ENCODE results near the gene MEGF11. TPM values are rescaled to one million over a fixed set of nuclear protein-coding genes. Genes with fewer than 3 reads are reported as not detected.
"Not testable (repeated sequence)": the region's sequence is repeated elsewhere in the genome, so short reads cannot be mapped to it uniquely, and the experiment has no call there.

MEGF11 gene
- total and polyA plus RNA-seq, 9 donors, result 0.04 to 11.4 (median 0.40) TPM; not detected in 2

DNA sequence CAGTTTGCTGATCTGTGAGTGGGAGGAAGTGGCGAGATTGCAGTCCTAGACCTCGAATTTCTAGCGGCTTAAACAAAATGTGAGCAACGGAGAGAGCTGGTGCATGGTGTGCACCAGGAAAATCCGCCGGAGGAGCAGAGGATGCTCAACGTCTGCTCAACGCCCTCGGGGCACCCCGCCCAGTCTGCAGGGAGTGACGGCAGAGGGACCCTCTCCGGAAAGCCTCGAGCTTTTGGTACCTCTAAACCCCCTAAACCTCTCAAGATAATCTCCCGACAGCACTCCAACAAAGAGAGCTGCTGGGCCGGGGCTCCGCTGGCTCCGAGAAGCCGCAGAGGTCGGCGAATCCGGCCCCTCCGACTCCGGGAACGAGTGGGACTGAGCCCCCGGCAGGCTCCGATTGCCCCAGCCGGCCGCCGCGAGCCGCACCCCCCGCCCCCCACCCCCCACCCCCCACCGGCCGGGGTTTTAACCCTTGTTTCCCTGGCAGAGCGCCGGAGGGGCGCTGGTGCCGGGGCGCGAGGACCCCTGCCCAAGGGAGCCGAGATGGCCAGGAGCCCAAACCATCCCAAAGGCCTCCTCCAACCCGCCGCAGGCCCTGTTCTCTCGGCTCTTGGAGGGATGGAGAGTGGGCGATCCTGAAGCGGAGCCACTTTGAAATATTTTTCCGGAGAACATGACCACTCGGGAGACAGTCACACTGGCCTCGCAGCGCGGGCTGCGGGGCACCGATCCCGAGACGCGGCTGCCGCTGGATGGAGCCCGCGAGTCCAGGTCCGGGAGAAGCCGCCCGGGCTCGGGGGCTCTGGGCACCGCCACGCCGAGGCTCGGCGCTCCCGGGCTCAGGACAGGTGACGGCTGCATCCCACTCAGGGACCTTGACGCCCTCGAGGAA lies 1.5 kb downstream of the MEGF11 start:
- intact Hi-C loops (cut with DNase I), result loop anchor here in 2 of 4 donors (2.0 to 5.0 kb wide), 2 partner anchors 35 to 615 kb away; no protein-coding TSS in a partner anchor
- TF ChIP-seq, protein P1, sequence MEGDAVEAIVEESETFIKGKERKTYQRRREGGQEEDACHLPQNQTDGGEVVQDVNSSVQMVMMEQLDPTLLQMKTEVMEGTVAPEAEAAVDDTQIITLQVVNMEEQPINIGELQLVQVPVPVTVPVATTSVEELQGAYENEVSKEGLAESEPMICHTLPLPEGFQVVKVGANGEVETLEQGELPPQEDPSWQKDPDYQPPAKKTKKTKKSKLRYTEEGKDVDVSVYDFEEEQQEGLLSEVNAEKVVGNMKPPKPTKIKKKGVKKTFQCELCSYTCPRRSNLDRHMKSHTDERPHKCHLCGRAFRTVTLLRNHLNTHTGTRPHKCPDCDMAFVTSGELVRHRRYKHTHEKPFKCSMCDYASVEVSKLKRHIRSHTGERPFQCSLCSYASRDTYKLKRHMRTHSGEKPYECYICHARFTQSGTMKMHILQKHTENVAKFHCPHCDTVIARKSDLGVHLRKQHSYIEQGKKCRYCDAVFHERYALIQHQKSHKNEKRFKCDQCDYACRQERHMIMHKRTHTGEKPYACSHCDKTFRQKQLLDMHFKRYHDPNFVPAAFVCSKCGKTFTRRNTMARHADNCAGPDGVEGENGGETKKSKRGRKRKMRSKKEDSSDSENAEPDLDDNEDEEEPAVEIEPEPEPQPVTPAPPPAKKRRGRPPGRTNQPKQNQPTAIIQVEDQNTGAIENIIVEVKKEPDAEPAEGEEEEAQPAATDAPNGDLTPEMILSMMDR (IDR thresholded peaks at IDR 0.05), result peak; percentile 28 to 41 (median 36)
- TF ChIP-seq POLR2A (IDR thresholded peaks at IDR 0.05) (no peak), EP300 (IDR thresholded peaks at IDR 0.05) (no peak)
- Histone ChIP-seq H3K36me3 (no peaks in the 10 kb centered on the region), H3K4me3 (peak overlapping the region; percentile 48), H3K4me1 (ENCODE audit: insufficient read depth) (peaks cover 5% of the 10 kb centered on the region), H3K9me3 (no peaks in the 10 kb centered on the region), H3K27me3 (no peaks in the 10 kb centered on the region), H3K27ac (no peak overlapping the region)
- WGBS, 3 donors, result 4 to 7% (median 6%) methylated on average over 54 to 72 of the region's 72 CpGs
- DNase-seq, result peak; percentile 25 to 75 (median 53)

DNA sequence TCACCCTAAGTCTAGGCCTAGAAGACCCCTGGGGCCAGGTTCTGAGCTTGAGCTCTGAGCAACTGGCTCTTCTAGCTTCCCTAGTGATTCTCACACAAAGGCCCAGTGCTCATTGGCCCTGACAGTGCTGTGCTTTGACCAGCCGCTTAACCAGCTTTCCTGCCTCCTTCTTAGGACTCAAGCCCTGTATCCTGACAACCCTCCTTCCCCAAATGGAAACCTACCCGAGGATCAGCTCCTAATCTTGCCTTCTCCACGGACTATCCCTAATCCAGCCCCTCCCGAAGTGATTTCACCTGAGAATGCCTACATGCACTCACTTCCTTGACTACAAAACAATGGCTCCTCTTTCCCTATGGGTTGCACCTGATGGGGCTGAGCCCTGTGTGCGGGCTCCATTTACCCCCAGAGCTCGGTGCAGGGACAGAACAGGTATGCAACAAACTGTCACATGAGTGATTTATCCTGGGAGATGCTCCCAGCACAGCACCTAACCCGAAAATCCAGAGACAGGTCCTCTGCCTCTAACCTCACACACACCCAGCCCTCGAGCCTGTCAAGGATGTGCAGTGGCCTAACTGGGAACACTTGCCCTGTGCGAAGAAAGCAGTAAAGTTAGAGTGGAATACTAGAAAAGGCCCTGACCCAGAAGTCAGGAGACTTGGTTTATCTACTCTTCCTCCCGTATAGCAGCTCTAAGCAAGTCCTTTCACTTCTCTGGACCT lies 2.3 kb downstream of the MEGF11 start:
- WGBS, 3 donors, result 74 to 79% (median 78%) methylated on average over 10 of the region's 10 CpGs
- TF ChIP-seq EP300 (IDR thresholded peaks at IDR 0.05), result no peak
- TF ChIP-seq POLR2A (IDR thresholded peaks at IDR 0.05), result no peak
- TF ChIP-seq, protein P1 (IDR thresholded peaks at IDR 0.05), result no peak
- no peaks in the 10 kb centered on the region for H3K27me3 ChIP-seq
- DNase-seq, result no peak
- peaks cover 5% of the 10 kb centered on the region for H3K4me1 ChIP-seq (ENCODE audit: insufficient read depth)
- intact Hi-C loops (cut with DNase I), result loop anchor here in 1 of 4 donors (5.0 kb wide), 1 partner anchor 614 kb away; no protein-coding TSS in a partner anchor
- H3K27ac ChIP-seq, result no peak overlapping the region
- H3K9me3 ChIP-seq, result no peaks in the 10 kb centered on the region
- no peak overlapping the region for H3K4me3 ChIP-seq
- H3K36me3 ChIP-seq, result no peaks in the 10 kb centered on the region

DNA sequence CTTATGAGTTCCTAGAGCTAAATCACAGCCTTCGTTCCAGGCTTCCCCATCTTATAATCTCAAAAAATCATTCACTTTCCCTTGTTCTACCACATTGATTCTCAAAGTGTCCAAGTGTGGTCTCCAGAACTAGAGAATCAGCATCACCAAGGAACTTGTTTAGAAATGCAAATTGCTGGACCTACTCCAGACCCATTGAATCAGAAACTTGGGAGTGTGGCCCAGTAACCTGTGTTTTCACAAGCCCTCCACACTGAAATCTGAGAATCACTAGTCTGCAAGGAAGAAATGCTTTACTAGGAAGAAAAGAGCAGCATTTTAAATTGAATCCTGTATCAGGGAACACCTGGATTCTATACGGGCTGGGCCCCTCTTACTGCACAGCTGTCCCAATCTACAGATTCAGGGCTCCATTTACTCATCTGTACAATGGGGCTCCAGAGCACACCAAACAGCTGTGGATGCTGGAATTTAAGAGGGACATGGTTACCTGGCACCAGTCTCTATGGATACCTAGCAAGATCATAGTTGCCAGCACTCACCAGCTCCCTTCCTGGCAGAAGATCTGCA lies 3.9 kb downstream of the MEGF11 start:
- TF ChIP-seq, protein P1 (IDR thresholded peaks at IDR 0.05), result no peak
- H3K27ac ChIP-seq, result no peak overlapping the region
- no peaks in the 10 kb centered on the region for H3K36me3 ChIP-seq
- DNase-seq, result no peak
- intact Hi-C loops (cut with DNase I), result loop anchor here in 1 of 4 donors (5.0 kb wide), 1 partner anchor 612 kb away; no protein-coding TSS in a partner anchor
- no peaks in the 10 kb centered on the region for H3K27me3 ChIP-seq
- WGBS, 3 donors, result 78 to 90% (median 81%) methylated on average over 2 of the region's 2 CpGs
- H3K4me3 ChIP-seq, result no peak overlapping the region
- peaks cover 5% of the 10 kb centered on the region for H3K4me1 ChIP-seq (ENCODE audit: insufficient read depth)
- H3K9me3 ChIP-seq, result no peaks in the 10 kb centered on the region

- Histone ChIP-seq H3K36me3 (no peaks in the 10 kb centered on the region), H3K4me3 (no peak overlapping the region), H3K9me3 (no peaks in the 10 kb centered on the region), H3K4me1 (ENCODE audit: insufficient read depth) (no peaks in the 10 kb centered on the region), H3K27ac (no peak overlapping the region), H3K27me3 (no peaks in the 10 kb centered on the region)
- 73 to 84% (median 83%) methylated on average over 1 of the region's 1 CpG for whole genome bisulfite sequencing, 3 donors
- no peak for TF ChIP-seq EP300 (IDR thresholded peaks at IDR 0.05)
- TF ChIP-seq, protein P1 (IDR thresholded peaks at IDR 0.05), result no peak
- TF ChIP-seq POLR2A (IDR thresholded peaks at IDR 0.05), result no peak
- intact Hi-C loops (cut with DNase I), result no loop called here
- no peak for DNase-seq
Measured at GRCh38 chr15:66246937-66247336, 6.6 kb downstream of the MEGF11 start.

- H3K4me3 ChIP-seq; H3K4me1 ChIP-seq (ENCODE audit: insufficient read depth); H3K9me3 ChIP-seq; H3K27me3 ChIP-seq; DNase-seq; H3K36me3 ChIP-seq; intact Hi-C loops (cut with DNase I); H3K27ac ChIP-seq: not testable (repeated sequence)
- 74 to 91% (median 86%) methylated on average over 5 of the region's 5 CpGs for WGBS, 3 donors
Measured at GRCh38 chr15:66245832-66246231, 7.7 kb downstream of the MEGF11 start.
